ENCODE results near the gene OVOL1.

GRCh38 chr11:65741185-65741584 lies 45.7 kb upstream of the OVOL1 start:
- TF ChIP-seq CTCF (IDR thresholded peaks at IDR 0.05) (no peak), POLR2A (IDR thresholded peaks at IDR 0.05) (no peak)

Data from gastroesophageal sphincter (tissue), 3 donors.